Measurements from ENCODE around the gene SESTD1.

Gene SESTD1

GRCh38 chr2:179255129-179255528, 9.5 kb downstream of the SESTD1 start:
- Histone ChIP-seq H3K27me3 (ENCODE audit: insufficient read depth, low read depth, severe bottlenecking) (no peaks in the 10 kb centered on the region), H3K27ac (no peak overlapping the region), H3K36me3 (no peaks in the 10 kb centered on the region), H3K9me3 (ENCODE audit: severe bottlenecking) (peaks cover 3% of the 10 kb centered on the region), H3K4me3 (ENCODE audit: low read depth, low read length) (no peak overlapping the region)
- no peak for DNase-seq
- no peak for TF ChIP-seq CTCF (IDR thresholded peaks at IDR 0.05; ENCODE audit: low read depth, low read length)

- no peaks in the 10 kb centered on the region for H3K27me3 ChIP-seq (ENCODE audit: insufficient read depth, low read depth, severe bottlenecking)
- no peak for TF ChIP-seq CTCF (IDR thresholded peaks at IDR 0.05; ENCODE audit: low read depth, low read length)
- DNase-seq: no peak
- H3K36me3 ChIP-seq: no peaks in the 10 kb centered on the region
- H3K27ac ChIP-seq: no peak overlapping the region
- peaks cover 3% of the 10 kb centered on the region for H3K9me3 ChIP-seq (ENCODE audit: severe bottlenecking)
- no peak overlapping the region for H3K4me3 ChIP-seq (ENCODE audit: low read depth, low read length)
Measured at GRCh38 chr2:179253226-179253625, 11.4 kb downstream of the SESTD1 start.

- H3K36me3 ChIP-seq: no peaks in the 10 kb centered on the region
- H3K27me3 ChIP-seq (ENCODE audit: insufficient read depth, low read depth, severe bottlenecking): no peaks in the 10 kb centered on the region
- no peak overlapping the region for H3K27ac ChIP-seq
- no peak for DNase-seq
- no peak for TF ChIP-seq CTCF (IDR thresholded peaks at IDR 0.05; ENCODE audit: low read depth, low read length)
- H3K4me3 ChIP-seq (ENCODE audit: low read depth, low read length): no peak overlapping the region
- H3K9me3 ChIP-seq (ENCODE audit: severe bottlenecking): peaks cover 3% of the 10 kb centered on the region
Measured at GRCh38 chr2:179252423-179252822, 12.2 kb downstream of the SESTD1 start.

- H3K9me3 ChIP-seq (ENCODE audit: severe bottlenecking): peaks cover 3% of the 10 kb centered on the region
- no peak overlapping the region for H3K4me3 ChIP-seq (ENCODE audit: low read depth, low read length)
- no peak for TF ChIP-seq CTCF (IDR thresholded peaks at IDR 0.05; ENCODE audit: low read depth, low read length)
- H3K36me3 ChIP-seq: no peaks in the 10 kb centered on the region
- no peak for DNase-seq
- no peaks in the 10 kb centered on the region for H3K27me3 ChIP-seq (ENCODE audit: insufficient read depth, low read depth, severe bottlenecking)
- no peak overlapping the region for H3K27ac ChIP-seq
Measured at GRCh38 chr2:179251870-179252269, 12.8 kb downstream of the SESTD1 start.

GRCh38 chr2:179250848-179251504, 13.7 kb downstream of the SESTD1 start:
- Histone ChIP-seq H3K4me3 (ENCODE audit: low read depth, low read length) (no peak overlapping the region), H3K9me3 (ENCODE audit: severe bottlenecking) (no peaks in the 10 kb centered on the region), H3K27ac (no peak overlapping the region), H3K36me3 (no peaks in the 10 kb centered on the region), H3K27me3 (ENCODE audit: insufficient read depth, low read depth, severe bottlenecking) (no peaks in the 10 kb centered on the region)
- TF ChIP-seq CTCF (IDR thresholded peaks at IDR 0.05; ENCODE audit: low read depth, low read length): no peak
- no peak for DNase-seq

GRCh38 chr2:179250095-179250494, 14.5 kb downstream of the SESTD1 start:
- H3K36me3 ChIP-seq: no peaks in the 10 kb centered on the region
- no peak for DNase-seq
- no peak overlapping the region for H3K4me3 ChIP-seq (ENCODE audit: low read depth, low read length)
- no peaks in the 10 kb centered on the region for H3K27me3 ChIP-seq (ENCODE audit: insufficient read depth, low read depth, severe bottlenecking)
- no peaks in the 10 kb centered on the region for H3K9me3 ChIP-seq (ENCODE audit: severe bottlenecking)
- H3K27ac ChIP-seq: no peak overlapping the region
- no peak for TF ChIP-seq CTCF (IDR thresholded peaks at IDR 0.05; ENCODE audit: low read depth, low read length)

Data from WERI-Rb-1 (cell line).